NAMALWA (cell line): ENCODE data around the gene OGFR.

Source experiments
- DNase-seq: peaks from one replicate; pipeline ENCODE4 v3.0.0-alpha.2; 2015; ENCODE audit warnings: low spot score

Gene OGFR

DNA sequence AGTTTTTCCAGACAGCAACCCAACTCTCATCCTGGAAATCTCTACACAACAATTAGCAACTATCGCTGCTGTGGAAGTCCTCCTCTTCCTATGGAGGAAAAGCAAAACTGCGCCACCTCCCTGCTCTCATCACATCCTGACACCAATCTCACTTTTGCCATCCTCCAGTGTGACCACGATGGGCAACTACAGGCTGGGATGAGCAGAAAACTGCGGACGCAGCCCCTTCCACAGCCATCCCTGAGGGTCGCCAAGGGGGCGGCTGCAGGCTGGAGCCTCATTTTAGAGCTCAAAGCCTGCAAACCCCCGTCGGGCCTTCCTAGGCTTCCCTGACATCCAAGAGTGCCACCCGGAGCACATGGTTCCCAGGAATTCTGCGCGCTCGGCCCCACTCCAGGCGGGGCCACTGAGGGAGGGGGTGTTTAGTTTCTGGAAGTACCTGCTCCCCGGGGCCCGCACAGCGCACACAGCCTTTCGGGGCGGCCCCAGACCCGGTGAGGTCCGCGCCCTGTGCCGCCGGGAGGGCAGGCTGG, 55.8 kb downstream of the OGFR start:
- DNase-seq: no peak

DNA sequence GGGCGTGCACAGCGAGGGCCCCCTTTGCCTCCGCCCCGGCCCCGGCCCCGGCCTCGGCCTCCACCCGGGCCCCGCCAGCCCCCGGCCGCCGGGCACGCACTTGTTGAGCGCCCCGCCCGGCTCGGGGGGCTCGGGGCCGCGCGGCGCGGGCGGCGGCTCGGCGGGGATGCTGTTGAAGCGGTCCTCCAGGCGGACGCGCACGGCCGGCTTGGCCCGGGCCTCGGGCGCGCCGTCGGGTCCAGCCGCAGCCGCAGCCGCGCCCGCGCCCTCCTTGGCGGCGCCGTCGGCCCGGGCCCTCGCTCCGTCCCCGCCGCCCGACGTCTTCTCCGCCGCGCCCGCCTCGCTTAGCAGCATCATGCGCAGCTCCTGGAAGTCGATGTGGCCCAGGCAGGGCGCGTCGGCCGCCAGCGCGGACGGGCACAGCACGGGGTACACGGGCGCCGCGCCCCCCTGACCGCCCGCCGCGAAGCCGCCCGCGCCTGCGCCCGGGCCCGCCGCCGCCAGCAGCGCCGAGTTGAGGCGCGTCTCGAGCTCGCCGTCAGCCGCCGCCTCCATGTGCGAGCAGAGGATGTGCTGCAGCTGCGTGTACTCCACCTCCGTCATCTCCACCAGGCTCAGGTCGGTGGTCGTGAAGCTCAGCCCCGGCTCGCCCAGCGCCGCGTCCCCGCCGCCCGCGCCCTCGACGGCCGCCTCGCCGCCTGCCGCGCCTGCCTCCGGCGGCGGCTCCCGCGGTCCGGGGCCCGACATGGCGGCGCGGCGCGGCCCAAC, 56.5 kb downstream of the OGFR start:
- DNase-seq: no peak

DNA sequence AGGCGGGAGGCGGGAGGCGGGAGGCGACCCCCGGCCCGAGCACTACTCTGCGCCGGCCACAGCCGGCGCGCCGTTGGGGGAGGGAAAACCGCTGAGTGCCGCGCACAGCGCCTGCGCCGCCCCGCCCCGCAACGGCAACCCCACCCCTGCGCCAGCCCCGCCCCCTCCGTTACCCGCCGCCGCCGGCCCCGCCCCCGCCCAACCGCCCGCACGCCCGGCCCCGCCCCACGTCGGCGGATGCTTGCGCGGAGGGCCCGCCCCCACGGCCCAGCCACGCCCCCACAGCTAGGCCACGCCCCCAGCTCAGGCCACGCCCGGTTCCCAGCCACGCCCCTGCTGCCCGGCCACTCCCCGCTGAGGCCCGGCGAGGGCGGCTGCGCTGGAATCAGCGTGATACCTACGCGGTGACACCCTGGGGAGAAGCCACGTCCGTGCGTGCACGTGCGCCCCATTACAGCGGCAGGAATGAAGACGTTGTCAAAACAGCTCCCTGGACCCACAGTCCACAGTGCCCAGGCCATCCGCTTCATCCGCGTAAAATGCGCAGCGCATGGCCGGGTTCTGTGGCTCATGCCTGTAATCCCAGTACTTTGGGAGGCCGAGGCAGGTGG, 57.2 kb downstream of the OGFR start, which contains the start of gene TCFL5:
TCFL5 (minus strand) TSS at position 97 of the 611 bp plus-strand sequence. CDS start 152 bp downstream, outside the sequence.
- peak; percentile 91 for DNase-seq
